ENCODE results near the gene IL1RL2. TPM values are rescaled to one million over a fixed set of nuclear protein-coding genes. Genes with fewer than 3 reads are reported as not detected.
A peak's percentile ranks its signal among the peaks of the same experiment; 100 is the strongest.

The IL1RL2 gene
- total and polyA plus RNA-seq, 2 donors (not counting 1 experiment from before 2014, with no cell fraction given): 0.28 to 2.6 TPM

DNA sequence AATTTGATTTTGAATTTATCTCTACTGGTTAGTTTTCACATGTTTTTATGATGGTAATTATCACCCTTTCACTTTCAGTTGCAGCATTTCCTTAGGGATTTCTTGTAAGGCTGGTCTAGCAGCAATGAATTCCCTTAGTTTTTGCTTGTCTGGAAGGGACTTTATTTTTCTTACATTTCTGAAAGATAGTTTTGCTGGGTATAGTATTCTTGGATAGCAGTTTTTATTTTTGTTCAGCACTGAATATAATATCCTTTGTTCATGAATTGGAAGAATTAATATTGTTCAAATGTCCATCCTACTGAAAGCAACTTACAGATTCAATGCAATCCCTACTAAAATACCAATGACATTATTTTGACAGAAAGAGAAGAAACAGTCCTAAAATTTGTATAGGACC lies 30.2 kb downstream of the IL1RL2 start:
- H3K4me1 ChIP-seq (ENCODE audit: control insufficient read depth, extremely low read depth, insufficient read depth, low read length): no peaks in the 10 kb centered on the region
- TF ChIP-seq, protein P1, sequence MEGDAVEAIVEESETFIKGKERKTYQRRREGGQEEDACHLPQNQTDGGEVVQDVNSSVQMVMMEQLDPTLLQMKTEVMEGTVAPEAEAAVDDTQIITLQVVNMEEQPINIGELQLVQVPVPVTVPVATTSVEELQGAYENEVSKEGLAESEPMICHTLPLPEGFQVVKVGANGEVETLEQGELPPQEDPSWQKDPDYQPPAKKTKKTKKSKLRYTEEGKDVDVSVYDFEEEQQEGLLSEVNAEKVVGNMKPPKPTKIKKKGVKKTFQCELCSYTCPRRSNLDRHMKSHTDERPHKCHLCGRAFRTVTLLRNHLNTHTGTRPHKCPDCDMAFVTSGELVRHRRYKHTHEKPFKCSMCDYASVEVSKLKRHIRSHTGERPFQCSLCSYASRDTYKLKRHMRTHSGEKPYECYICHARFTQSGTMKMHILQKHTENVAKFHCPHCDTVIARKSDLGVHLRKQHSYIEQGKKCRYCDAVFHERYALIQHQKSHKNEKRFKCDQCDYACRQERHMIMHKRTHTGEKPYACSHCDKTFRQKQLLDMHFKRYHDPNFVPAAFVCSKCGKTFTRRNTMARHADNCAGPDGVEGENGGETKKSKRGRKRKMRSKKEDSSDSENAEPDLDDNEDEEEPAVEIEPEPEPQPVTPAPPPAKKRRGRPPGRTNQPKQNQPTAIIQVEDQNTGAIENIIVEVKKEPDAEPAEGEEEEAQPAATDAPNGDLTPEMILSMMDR (conservative IDR thresholded peaks at IDR 0.05 in 1 of 2, IDR thresholded peaks at IDR 0.05 in 1 of 2; ENCODE audit: low read depth in 1 of 2, low read length in 2 of 2): no peak
- TF ChIP-seq EZH2 (IDR thresholded peaks at IDR 0.05; ENCODE audit: low read length, missing control alignments): no peak
- no peak overlapping the region for H3K4me2 ChIP-seq (ENCODE audit: extremely low read depth, insufficient read depth, low read length)
- DNase-seq (ENCODE audit: low read depth in 2 of 2): no peak
- H3K27ac ChIP-seq (ENCODE audit: insufficient read depth, low read length): no peak overlapping the region
- H3K4me3 ChIP-seq (replicated peaks in 1 of 4; ENCODE audit: control extremely low read depth in 1 of 4, insufficient read depth in 1 of 4, low read depth in 3 of 4, low read length in 4 of 4): no peak overlapping the region
- H3K79me2 ChIP-seq (ENCODE audit: control insufficient read depth, insufficient read depth, low read length): no peaks in the 10 kb centered on the region
- H3K27me3 ChIP-seq (ENCODE audit: control insufficient read depth, insufficient read depth, low read length): no peaks in the 10 kb centered on the region
- no peak overlapping the region for H2AFZ ChIP-seq (ENCODE audit: low read length)
- H3K9ac ChIP-seq (ENCODE audit: insufficient read depth, low read length): no peak overlapping the region
- no peaks in the 10 kb centered on the region for H3K36me3 ChIP-seq (ENCODE audit: control insufficient read depth, insufficient read depth, low read length)
- H4K20me1 ChIP-seq (ENCODE audit: control insufficient read depth, extremely low read depth, insufficient read depth, low read length): no peaks in the 10 kb centered on the region
- no peaks in the 10 kb centered on the region for H3K9me3 ChIP-seq (ENCODE audit: control insufficient read depth, insufficient read depth, low read depth, low read length)

- H3K9me3 ChIP-seq (ENCODE audit: control insufficient read depth, insufficient read depth, low read depth, low read length): no peaks in the 10 kb centered on the region
- H3K27ac ChIP-seq (ENCODE audit: insufficient read depth, low read length): no peak overlapping the region
- H3K4me3 ChIP-seq (replicated peaks in 1 of 4; ENCODE audit: control extremely low read depth in 1 of 4, insufficient read depth in 1 of 4, low read depth in 3 of 4, low read length in 4 of 4): no peak overlapping the region
- no peak overlapping the region for H3K9ac ChIP-seq (ENCODE audit: insufficient read depth, low read length)
- peaks cover 24% of the 10 kb centered on the region for H3K4me1 ChIP-seq (ENCODE audit: control insufficient read depth, extremely low read depth, insufficient read depth, low read length)
- H3K79me2 ChIP-seq (ENCODE audit: control insufficient read depth, insufficient read depth, low read length): no peaks in the 10 kb centered on the region
- H3K27me3 ChIP-seq (ENCODE audit: control insufficient read depth, insufficient read depth, low read length): no peaks in the 10 kb centered on the region
- no peak for TF ChIP-seq EZH2 (IDR thresholded peaks at IDR 0.05; ENCODE audit: low read length, missing control alignments)
- TF ChIP-seq, protein P1 (conservative IDR thresholded peaks at IDR 0.05 in 1 of 2, IDR thresholded peaks at IDR 0.05 in 1 of 2; ENCODE audit: low read depth in 1 of 2, low read length in 2 of 2): no peak
- no peaks in the 10 kb centered on the region for H3K36me3 ChIP-seq (ENCODE audit: control insufficient read depth, insufficient read depth, low read length)
- no peak overlapping the region for H2AFZ ChIP-seq (ENCODE audit: low read length)
- no peak overlapping the region for H3K4me2 ChIP-seq (ENCODE audit: extremely low read depth, insufficient read depth, low read length)
- H4K20me1 ChIP-seq (ENCODE audit: control insufficient read depth, extremely low read depth, insufficient read depth, low read length): no peaks in the 10 kb centered on the region
- no peak for DNase-seq (ENCODE audit: low read depth in 2 of 2)
These were observed 38.3 kb downstream of the IL1RL2 start for GRCh38 chr2:102224824-102225739.

DNA sequence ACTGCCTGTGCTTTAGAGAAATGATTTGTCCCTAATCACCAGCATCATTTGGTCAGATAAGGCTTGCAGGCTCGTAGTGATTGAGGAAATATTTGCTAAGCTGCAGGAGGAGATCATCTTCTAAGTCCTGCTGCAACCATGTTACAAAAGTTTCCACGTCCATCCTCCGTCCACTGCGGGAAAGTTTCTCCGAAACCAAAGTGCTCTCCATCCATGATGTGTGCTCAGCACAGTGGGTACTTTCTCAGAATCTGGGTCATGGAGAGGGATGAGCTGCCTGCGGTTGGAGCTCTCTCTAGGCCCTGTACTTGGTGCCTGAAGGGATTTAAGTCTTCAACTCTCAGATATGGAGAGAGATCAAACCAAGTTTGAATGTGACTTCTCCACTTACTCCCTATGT lies 39.3 kb downstream of the IL1RL2 start:
- Histone ChIP-seq H3K36me3 (ENCODE audit: control insufficient read depth, insufficient read depth, low read length) (no peaks in the 10 kb centered on the region), H3K9me3 (ENCODE audit: control insufficient read depth, insufficient read depth, low read depth, low read length) (no peaks in the 10 kb centered on the region), H3K9ac (ENCODE audit: insufficient read depth, low read length) (no peak overlapping the region), H3K27me3 (ENCODE audit: control insufficient read depth, insufficient read depth, low read length) (no peaks in the 10 kb centered on the region), H4K20me1 (ENCODE audit: control insufficient read depth, extremely low read depth, insufficient read depth, low read length) (no peaks in the 10 kb centered on the region), H2AFZ (ENCODE audit: low read length) (peak overlapping the region; percentile 37), H3K79me2 (ENCODE audit: control insufficient read depth, insufficient read depth, low read length) (no peaks in the 10 kb centered on the region), H3K4me2 (ENCODE audit: extremely low read depth, insufficient read depth, low read length) (no peak overlapping the region), H3K27ac (ENCODE audit: insufficient read depth, low read length) (peak overlapping the region; percentile 95), H3K4me1 (ENCODE audit: control insufficient read depth, extremely low read depth, insufficient read depth, low read length) (peaks cover 24% of the 10 kb centered on the region), H3K4me3 (replicated peaks in 1 of 4; ENCODE audit: control extremely low read depth in 1 of 4, insufficient read depth in 1 of 4, low read depth in 3 of 4, low read length in 4 of 4) (no peak overlapping the region)
- DNase-seq (ENCODE audit: low read depth in 2 of 2): no peak
- TF ChIP-seq, protein P1 (conservative IDR thresholded peaks at IDR 0.05 in 1 of 2, IDR thresholded peaks at IDR 0.05 in 1 of 2; ENCODE audit: low read depth in 1 of 2, low read length in 2 of 2): no peak
- TF ChIP-seq EZH2 (IDR thresholded peaks at IDR 0.05; ENCODE audit: low read length, missing control alignments): no peak

All from fibroblast of lung (primary cell).